ENCODE measurements around the gene ARL6IP4.

ARL6IP4 gene

GRCh38 chr12:122991623-122992275 is 11.3 kb downstream of the ARL6IP4 start:
- no peak for DNase-seq

DNA sequence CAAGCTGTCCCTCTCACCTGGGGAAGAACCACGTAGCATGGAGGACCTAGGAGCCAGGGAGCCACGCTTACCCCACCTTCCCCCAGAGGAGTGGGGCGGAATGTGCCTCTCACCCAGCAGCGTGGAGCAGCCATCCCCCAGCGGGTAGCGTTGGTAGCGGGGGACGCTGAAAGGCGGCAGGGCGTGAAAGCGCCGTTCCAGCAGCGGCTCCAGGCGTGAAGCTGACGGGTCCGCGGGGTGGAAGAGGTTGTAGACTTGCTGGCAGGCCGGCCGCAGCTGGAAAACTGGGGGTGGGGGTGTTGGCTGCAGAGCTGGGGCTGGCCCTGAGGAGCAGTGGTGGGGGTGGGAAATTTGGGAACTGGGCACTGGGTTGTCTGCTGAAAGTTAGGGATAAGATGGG is 11.9 kb downstream of the ARL6IP4 start:
- DNase-seq = no peak

GRCh38 chr12:122994140-122994675 is 13.7 kb downstream of the ARL6IP4 start:
- no peak for DNase-seq

- no peak for DNase-seq
Measured at GRCh38 chr12:122994781-122995502, 14.5 kb downstream of the ARL6IP4 start.

GRCh38 chr12:122995503-122996187 is 15.2 kb downstream of the ARL6IP4 start:
- DNase-seq = no peak

DNA sequence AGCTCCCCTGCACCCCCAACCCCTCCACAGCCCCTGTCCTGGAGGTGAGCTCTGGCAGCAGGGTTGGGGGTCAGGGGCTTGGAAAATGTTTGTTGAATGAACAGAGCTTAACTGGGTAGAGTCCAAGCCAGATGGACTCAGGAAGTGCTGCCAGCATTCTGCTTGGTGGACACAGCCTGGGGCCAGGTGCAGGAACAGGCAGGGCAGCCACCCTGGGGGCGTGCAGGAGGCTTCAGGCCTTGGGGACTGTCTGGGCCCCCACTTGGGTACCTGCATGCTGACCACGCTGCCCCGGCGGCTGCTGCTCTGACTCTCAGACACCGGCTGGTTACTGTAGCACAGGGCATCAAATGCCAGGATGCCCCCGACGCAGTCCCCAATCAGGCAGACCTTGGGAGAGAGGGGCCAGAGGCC is 15.7 kb downstream of the ARL6IP4 start:
- no peak for DNase-seq

DNA sequence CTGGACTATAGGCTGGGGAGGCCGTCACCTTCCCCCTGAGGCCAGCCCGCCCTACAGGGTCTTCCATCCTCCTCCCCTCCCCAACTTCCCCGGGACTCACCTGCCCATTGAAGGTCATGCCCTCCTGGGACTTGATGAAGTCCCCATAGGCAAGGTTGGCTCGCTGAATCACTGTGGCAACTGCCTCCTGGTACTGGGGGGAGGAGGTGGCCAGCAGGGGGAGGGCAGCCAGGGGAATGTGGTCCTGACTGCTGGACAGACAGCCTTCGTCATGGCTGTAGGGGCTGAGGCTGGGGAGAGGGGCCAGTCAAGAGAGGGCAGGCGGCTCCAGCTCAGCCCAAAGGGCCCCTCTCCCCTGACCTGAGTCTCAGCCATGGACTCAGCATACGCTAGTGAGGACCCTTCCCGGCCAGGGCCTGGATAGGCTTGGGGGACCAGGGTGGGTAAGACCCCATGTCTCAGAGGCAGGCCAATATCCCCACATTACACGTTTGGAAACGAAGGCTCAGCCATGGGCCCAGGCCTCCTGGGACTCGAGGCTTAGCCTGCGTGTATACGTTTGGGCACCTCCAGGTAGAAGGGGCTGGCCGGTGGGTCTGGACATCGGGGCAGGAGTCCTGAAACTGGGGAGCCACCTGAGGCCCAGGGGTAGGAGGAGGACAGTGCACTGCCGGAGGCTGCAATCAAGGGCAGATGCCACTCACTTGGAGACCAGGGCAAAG is 16.3 kb downstream of the ARL6IP4 start:
- DNase-seq = no peak

DNA sequence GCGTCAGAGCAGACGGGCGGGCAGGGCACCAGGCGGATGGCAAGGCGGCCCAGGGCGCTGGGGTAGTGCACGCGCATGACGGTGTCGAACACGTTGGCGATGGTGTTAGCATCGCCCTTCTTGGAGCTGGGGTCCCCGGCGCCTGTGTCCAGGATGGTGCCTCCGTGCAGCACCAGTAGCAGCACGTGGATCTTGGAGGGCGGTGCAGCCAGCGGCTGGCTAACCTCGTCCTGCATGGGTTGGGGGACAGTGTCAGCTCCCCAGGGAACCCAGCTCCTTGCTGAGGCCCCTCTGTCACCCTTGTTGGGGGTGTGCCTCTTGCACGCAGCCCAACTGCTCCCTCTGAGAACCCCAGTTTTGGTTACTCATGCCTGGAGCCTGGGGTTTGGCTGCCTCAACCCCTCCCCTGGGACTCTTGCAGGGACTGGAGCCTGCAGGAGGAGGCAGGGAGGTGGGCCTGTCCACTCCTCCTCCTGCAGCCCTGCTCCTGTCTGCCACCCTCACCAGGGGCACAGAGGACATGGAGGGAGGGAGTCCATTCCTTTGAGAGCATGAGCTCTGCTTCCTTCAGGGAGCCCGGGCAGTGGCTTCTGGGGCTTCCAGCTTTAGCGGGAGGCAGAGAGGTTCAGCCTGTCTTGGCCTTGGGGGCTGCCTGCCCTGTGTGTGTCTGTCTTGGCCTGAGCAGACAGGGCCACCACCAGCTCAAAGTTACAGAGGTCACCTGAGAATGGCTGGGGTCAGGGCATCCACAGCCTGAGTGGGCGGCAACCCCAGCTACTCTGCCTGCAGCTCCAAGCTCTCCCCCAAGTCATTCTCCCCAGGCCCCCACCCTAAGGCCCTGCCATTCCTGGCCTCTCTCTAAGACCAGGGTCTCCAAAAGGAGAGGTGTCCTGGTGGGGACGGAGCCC is 17.1 kb downstream of the ARL6IP4 start:
- DNase-seq = no peak

- no peak for DNase-seq
Measured at GRCh38 chr12:122998316-122998715, 17.8 kb downstream of the ARL6IP4 start.

GRCh38 chr12:122999196-122999946 is 18.9 kb downstream of the ARL6IP4 start:
- DNase-seq = no peak

DNA sequence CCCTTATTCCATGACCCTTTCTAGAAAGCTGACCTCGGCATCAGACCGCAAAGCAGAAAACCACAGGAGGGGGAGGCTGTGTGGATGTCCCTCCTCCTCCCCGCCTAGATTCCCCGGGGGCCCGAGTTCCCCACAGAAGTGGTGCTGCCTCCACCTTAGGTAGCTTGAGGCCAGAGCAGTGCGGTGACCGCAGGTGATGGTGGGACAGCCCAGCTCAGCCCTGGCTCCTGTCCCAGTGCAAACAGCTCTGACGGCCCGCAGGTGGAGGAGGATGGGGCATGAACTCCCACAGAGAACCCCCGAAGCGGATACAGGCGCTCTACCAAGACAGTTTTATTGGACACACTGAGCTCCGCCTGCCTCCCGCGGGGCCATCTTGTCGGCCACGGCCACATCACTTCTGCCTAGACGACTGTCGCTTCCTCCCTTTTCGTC is 19.5 kb downstream of the ARL6IP4 start:
- no peak for DNase-seq

DNA sequence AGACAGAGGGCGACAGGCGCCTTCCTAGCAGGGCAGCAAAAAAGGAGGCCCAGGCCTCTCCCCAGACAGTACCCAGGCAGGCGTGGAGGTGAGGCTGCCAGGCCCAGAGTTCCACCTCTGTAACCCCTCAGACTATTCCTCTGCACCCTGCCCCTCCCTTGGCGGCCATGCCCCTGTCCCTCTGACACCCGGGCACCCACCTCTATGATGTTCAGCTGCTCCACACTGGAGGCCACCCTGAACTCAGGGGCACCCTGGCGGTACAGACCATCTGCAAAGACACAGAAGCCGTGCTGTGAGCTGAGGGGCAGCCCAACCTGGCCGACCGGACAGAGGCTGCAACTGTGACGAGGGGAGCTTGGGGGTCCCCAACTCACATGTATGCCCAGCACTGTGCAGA is 20.1 kb downstream of the ARL6IP4 start:
- no peak for DNase-seq

- no peak for DNase-seq
Measured at GRCh38 chr12:123001464-123001863, 21.0 kb downstream of the ARL6IP4 start.

GRCh38 chr12:123003257-123003656 is 22.8 kb downstream of the ARL6IP4 start:
- no peak for DNase-seq

GRCh38 chr12:123004287-123004686 is 23.8 kb downstream of the ARL6IP4 start:
- DNase-seq = no peak

DNA sequence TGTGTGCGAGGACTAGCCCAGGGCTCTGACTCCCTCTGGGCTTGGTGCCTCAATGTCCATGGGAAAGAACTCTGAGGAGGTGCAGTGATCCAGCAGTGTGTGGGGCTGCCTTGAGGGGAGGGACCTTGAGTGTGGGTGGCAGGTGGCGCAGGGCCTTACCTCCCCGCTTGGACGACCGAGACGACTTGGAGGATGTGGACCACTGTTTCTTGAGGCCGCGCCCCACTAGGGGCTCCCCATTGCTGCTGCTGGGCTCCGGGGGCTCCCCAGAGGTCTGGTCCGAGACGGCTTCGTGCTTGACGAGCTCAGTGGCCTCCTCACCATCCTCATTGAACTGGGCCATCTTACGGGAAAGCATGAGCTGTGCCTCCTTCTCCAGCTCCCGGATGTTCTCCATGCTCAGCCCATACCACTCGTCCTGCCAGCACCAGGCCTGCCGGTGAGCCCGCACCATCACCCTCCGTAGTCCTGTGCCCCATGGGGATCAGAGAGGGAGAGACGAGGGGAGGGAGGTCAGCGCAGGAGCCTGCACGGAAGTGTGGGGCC is 24.7 kb downstream of the ARL6IP4 start:
- DNase-seq = no peak

DNA sequence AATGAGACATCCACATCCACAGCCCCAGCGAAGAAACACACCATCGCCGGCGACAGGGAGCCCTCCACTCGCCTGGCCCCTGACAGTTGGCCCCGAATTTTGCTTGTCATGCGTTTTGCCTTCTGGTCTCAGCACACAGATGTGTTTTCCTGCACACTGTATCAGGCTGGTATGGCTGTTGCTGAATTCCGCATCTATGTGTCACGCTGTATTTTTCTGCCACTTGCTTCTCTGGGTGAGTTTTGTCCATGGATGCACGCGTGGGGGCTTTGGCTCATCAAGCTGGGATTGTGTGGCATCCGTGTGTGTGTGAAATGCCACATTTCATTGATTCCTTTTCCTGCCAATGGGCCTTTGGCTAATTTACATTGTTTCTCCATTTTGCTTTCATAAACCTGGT is 26.5 kb downstream of the ARL6IP4 start:
- DNase-seq = no peak

DNA sequence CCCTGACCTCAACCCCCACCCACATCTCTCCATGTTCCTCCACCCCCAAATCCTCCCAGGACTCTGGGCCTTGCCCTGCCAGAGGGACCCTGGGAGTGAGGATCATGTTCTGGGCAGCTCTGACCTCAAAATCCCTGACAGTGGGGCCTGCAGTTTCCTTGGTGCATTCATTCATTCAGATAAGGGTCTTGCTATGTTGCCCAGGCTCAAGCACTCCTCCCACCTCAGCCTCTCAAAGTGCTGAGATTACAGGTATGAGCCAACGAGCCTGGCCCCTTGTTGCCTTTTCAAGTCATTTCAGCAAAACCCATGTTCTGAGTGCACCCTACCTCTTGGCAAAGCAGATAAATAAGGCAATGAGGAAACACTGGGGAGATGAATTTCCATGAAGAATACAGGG is 29.6 kb downstream of the ARL6IP4 start:
- no peak for DNase-seq

DNA sequence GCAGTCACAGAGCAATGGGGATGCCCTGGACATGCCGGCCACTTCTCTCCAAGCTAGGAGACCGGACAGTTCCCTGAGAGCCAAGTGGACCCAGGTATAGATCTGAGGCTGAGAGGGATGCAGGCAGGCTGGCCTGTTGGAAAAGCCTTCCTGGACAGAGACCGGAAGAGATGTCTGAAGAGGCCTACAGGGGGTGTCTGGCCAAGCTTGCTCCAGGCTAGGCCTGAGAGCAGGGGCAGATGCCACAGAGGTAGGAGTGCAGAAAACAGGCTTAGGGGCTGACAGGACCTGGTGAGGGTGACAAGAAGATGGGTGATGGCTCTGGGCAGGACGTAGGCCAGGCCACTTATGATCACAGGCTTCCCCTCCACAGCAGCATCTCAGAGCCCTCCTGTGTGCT is 30.2 kb downstream of the ARL6IP4 start:
- no peak for DNase-seq

DNA sequence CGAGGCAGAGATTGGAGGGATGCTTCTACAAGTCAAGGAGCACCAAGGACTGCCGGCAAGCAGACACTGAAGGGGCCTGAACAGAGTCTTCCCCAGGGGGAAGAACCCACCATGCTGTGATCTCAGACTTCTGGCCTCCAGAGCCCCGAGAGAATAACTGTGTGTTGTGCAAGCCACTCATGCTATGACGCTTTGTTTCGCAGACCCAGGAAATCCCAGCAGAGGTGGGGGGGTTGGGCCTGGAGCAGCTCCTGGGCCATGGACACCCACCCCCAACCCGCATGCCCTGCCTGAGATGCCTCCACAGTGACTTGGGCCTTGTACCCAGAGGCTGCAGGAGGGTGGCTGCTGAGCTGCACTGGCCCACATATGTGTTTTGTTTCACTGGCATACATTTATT is 31.2 kb downstream of the ARL6IP4 start:
- DNase-seq = no peak

Measured in stimulated activated CD4-positive, alpha-beta T cell treated with anti-CD3 and anti-CD28 coated beads, Interleukin-2, amount 100 ng/mL, for 24 hours (primary cell).